ENCODE results near the gene PRDM1. TPM values are rescaled to one million over a fixed set of nuclear protein-coding genes. Genes with fewer than 3 reads are reported as not detected.

PRDM1 gene
- total and polyA plus RNA-seq, 2 of the 13 experiments (the other 11 are each of a cell fraction or from before 2014, with no cell fraction given): 0.13 TPM; not detected in 1

DNA sequence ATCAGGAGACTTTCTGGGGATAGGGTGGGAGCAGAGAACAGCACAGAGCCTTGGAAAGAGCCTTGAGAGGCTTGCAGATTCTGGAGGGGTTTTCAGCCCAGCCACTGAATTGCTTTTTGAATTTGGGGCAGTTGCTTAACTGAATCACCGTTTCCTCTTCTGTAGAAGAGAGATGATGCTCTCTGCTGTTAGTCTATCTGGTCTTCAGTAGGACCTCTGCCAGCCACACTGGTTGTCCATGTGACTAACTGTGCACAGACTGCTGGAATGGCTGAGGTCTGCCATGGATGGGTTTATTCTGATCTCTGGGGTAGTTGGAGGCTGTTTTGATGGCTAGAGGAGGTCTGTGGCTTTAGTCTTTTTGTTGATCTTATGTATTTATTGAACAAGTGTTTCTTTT lies 21.4 kb upstream of the PRDM1 start:
- DNase-seq (ENCODE audit: low spot score): no peak
- FAIRE-seq: no peak
- Histone ChIP-seq H3K4me3 (replicated peaks in 1 of 3; ENCODE audit: insufficient read depth in 1 of 3, low read depth in 2 of 3, low read length in 3 of 3) (no peak overlapping the region), H4K20me1 (ENCODE audit: insufficient read depth, low read length) (no peaks in the 10 kb centered on the region), H3K36me3 (replicated peaks in 1 of 2; ENCODE audit: control insufficient read depth in 1 of 2, insufficient read depth in 2 of 2, low read length in 2 of 2) (no peaks in the 10 kb centered on the region), H3K27me3 (ENCODE audit: control insufficient read depth in 1 of 2, insufficient read depth in 2 of 2, low read length in 2 of 2) (peaks cover 3 to 18% of the 10 kb centered on the region in 2 experiments; a peak in 1 of 5 replicates), H3K9me3 (ENCODE audit: low read length) (no peaks in the 10 kb centered on the region), H3K79me2 (ENCODE audit: insufficient read depth, low read length) (no peaks in the 10 kb centered on the region), H3K27ac (ENCODE audit: extremely low read length, insufficient read depth, low read length) (no peak overlapping the region), H3K4me1 (ENCODE audit: insufficient read depth, low read length) (no peaks in the 10 kb centered on the region), H2AFZ (ENCODE audit: low read length) (no peak overlapping the region), H3K9ac (ENCODE audit: insufficient read depth, low read depth, low read length) (no peak overlapping the region), H3K4me2 (ENCODE audit: low read depth, low read length) (no peak overlapping the region)
- no peak for ATAC-seq
- no TSS peak for BruUV-seq (replicated peaks)
- POLR2A ChIA-PET: no interaction called here
- TF ChIP-seq ZNF629 (CRISPR knock-in tag; conservative IDR thresholded peaks at IDR 0.05) (no peak), ZNF678 (CRISPR knock-in tag; IDR thresholded peaks at IDR 0.05) (no peak), ZNF567 (CRISPR knock-in tag; IDR thresholded peaks at IDR 0.05; ENCODE audit: borderline replicate concordance) (no peak)
- TF ChIP-seq, protein P1, sequence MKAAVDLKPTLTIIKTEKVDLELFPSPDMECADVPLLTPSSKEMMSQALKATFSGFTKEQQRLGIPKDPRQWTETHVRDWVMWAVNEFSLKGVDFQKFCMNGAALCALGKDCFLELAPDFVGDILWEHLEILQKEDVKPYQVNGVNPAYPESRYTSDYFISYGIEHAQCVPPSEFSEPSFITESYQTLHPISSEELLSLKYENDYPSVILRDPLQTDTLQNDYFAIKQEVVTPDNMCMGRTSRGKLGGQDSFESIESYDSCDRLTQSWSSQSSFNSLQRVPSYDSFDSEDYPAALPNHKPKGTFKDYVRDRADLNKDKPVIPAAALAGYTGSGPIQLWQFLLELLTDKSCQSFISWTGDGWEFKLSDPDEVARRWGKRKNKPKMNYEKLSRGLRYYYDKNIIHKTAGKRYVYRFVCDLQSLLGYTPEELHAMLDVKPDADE (CRISPR knock-in tag; IDR thresholded peaks at IDR 0.05): no peak
- TF ChIP-seq, protein P2, sequence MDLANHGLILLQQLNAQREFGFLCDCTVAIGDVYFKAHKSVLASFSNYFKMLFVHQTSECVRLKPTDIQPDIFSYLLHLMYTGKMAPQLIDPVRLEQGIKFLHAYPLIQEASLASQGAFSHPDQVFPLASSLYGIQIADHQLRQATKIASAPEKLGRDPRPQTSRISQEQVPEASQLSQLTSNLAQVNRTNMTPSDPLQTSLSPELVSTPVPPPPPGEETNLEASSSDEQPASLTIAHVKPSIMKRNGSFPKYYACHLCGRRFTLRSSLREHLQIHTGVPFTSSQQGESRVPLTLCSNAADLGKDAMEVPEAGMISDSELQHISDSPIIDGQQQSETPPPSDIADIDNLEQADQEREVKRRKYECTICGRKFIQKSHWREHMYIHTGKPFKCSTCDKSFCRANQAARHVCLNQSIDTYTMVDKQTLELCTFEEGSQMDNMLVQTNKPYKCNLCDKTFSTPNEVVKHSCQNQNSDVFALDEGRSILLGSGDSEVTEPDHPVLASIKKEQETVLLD (CRISPR knock-in tag; IDR thresholded peaks at IDR 0.05; ENCODE audit: low read depth): no peak
- intact Hi-C loops (cut with micrococcal nuclease; ENCODE audit: unreplicated experiment): no loop called here
- in situ Hi-C loops (cut with HindIII; ENCODE audit: extremely low pct_ligation_motif_present, low pct_unique_long_range_greater_than_20kb): no loop called here
- CTCF ChIA-PET (ENCODE audit: low intra/inter-chr PET ratio, low total read pairs): no interaction called here
- 0% methylated on average over 1 of the region's 1 CpG for WGBS (ENCODE audit: low lambda C conversion rate)

DNA sequence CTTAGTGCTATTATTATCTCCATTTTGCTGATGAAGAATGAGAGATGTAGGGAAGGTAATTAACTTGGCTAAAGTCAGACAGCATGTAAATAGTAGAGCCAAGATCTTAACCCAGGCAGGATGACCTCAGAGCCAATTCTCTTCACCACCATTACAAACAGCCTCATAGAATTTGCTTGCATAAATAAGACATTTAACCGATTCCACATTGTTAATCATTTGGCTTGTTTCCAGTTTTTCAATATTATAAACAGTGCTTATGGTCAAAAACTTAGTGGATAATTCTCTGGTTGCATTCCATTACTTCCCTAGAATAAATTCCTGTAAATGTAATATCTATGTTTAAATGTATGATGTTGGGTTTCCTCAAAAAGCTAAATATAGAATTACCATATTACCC lies 19.1 kb upstream of the PRDM1 start:
- no peak for DNase-seq (ENCODE audit: low spot score)
- no peak overlapping the region for H3K9ac ChIP-seq (ENCODE audit: insufficient read depth, low read depth, low read length)
- ChIA-PET CTCF (ENCODE audit: low intra/inter-chr PET ratio, low total read pairs) (no interaction called here), POLR2A (no interaction called here)
- peaks cover 3 to 13% of the 10 kb centered on the region in 2 experiments; a peak in 1 of 5 replicates for H3K27me3 ChIP-seq (ENCODE audit: control insufficient read depth in 1 of 2, insufficient read depth in 2 of 2, low read length in 2 of 2)
- H3K79me2 ChIP-seq (ENCODE audit: insufficient read depth, low read length): no peaks in the 10 kb centered on the region
- no peak overlapping the region for H3K4me3 ChIP-seq (replicated peaks in 1 of 3; ENCODE audit: insufficient read depth in 1 of 3, low read depth in 2 of 3, low read length in 3 of 3)
- intact Hi-C loops (cut with micrococcal nuclease; ENCODE audit: unreplicated experiment) (no loop called here), in situ Hi-C loops (cut with HindIII; ENCODE audit: extremely low pct_ligation_motif_present, low pct_unique_long_range_greater_than_20kb) (no loop called here)
- no TSS peak for BruUV-seq (replicated peaks)
- H4K20me1 ChIP-seq (ENCODE audit: insufficient read depth, low read length): no peaks in the 10 kb centered on the region
- no peak for FAIRE-seq
- 4% methylated on average over 1 of the region's 1 CpG for WGBS (ENCODE audit: low lambda C conversion rate)
- H3K4me2 ChIP-seq (ENCODE audit: low read depth, low read length): no peak overlapping the region
- H3K36me3 ChIP-seq (replicated peaks in 1 of 2; ENCODE audit: control insufficient read depth in 1 of 2, insufficient read depth in 2 of 2, low read length in 2 of 2): no peaks in the 10 kb centered on the region
- no peaks in the 10 kb centered on the region for H3K9me3 ChIP-seq (ENCODE audit: low read length)
- no peak for ATAC-seq
- no peaks in the 10 kb centered on the region for H3K4me1 ChIP-seq (ENCODE audit: insufficient read depth, low read length)
- H3K27ac ChIP-seq (ENCODE audit: extremely low read length, insufficient read depth, low read length): no peak overlapping the region
- no peak overlapping the region for H2AFZ ChIP-seq (ENCODE audit: low read length)
- TF ChIP-seq TEAD3 (CRISPR knock-in tag; optimal IDR thresholded peaks at IDR 0.05; ENCODE audit: borderline replicate concordance): no peak
- no peak for TF ChIP-seq HDAC6 (IDR thresholded peaks at IDR 0.05; ENCODE audit: low read depth, low read length)
- TF ChIP-seq ZNF232 (CRISPR knock-in tag; IDR thresholded peaks at IDR 0.05; ENCODE audit: borderline replicate concordance): no peak
- no peak for TF ChIP-seq ZNF746 (CRISPR knock-in tag; IDR thresholded peaks at IDR 0.05)
- no peak for TF ChIP-seq MTF1 (CRISPR knock-in tag; IDR thresholded peaks at IDR 0.05)
- TF ChIP-seq MEF2D (CRISPR knock-in tag; IDR thresholded peaks at IDR 0.05): no peak
- no peak for TF ChIP-seq ZC3H4 (CRISPR knock-in tag; IDR thresholded peaks at IDR 0.05; ENCODE audit: borderline replicate concordance)
- TF ChIP-seq CHCHD3 (CRISPR knock-in tag; IDR thresholded peaks at IDR 0.05): no peak
- TF ChIP-seq HOXA3 (CRISPR knock-in tag; IDR thresholded peaks at IDR 0.05): no peak
